Lower leg skin (tissue), 4 donors: ENCODE measurements around the gene GBE1. TPM values are rescaled to one million over a fixed set of nuclear protein-coding genes. Genes with fewer than 3 reads are reported as not detected.

ENCODE experiments used
- DNase-seq, 2 donors: peaks; one replicate each; pipeline ENCODE4 v3.0.0-alpha.2; 2019; ENCODE audit warnings: low spot score in 2 of 2
- H3K4me3 ChIP-seq: fragments of 200-600 bp; sonication (generic); 2 replicates; pipeline ENCODE4 v1.5.1; 2017; ENCODE audit warnings: mild to moderate bottlenecking, low read depth; ENCODE audit not compliant: poor library complexity, severe bottlenecking
- CTCF ChIP-seq, 3 donors: fragments of 450-650 bp; IDR thresholded peaks; one replicate each; pipeline ENCODE4 v1.5.1; 2016; ENCODE audit warnings: antibody characterized with exemption in 3 of 3, mild to moderate bottlenecking in 3 of 3, moderate library complexity in 2 of 3
- POLR2A ChIP-seq, 2 donors: fragments of 450-650 bp; IDR thresholded peaks; one replicate each; pipeline ENCODE4 v1.6.1; 2016 to 2017; ENCODE audit warnings: antibody characterized with exemption in 2 of 2, mild to moderate bottlenecking in 1 of 2, moderate library complexity in 1 of 2
- whole genome bisulfite sequencing, 2 donors: methylation state at CpG; one replicate each; pipeline ENCODE4 v1.1.5; 2018; 5-methylcytosine and 5-hydroxymethylcytosine counted together
- intact Hi-C: fragments of 100-400 bp; cut with DNase I; formaldehyde crosslinking; loops from one replicate; pipeline ENCODE4 v1.15.0; 2023; ENCODE audit warnings: low total_unique reads
- total RNA-seq, 4 donors: library from RNA; depleted of rRNA; stranded (reverse); fragments of >200 nt; gene quantifications; one replicate each; pipeline ENCODE4 v1.1.0, GENCODE V29; 2016

Gene GBE1
- total RNA-seq, 4 donors from 2014 or later = 13.5 to 21.7 (median 15.8) TPM

- no peak for DNase-seq
- no peak overlapping the region for H3K4me3 ChIP-seq
- no peak for TF ChIP-seq POLR2A (IDR thresholded peaks at IDR 0.05)
- no peak for TF ChIP-seq CTCF (IDR thresholded peaks at IDR 0.05)
- intact Hi-C loops = no loop called here
Observed at GRCh38 chr3:81674690-81675089, 86.8 kb downstream of the GBE1 start.

- H3K4me3 ChIP-seq = no peak overlapping the region
- intact Hi-C loops = no loop called here
- TF ChIP-seq POLR2A (IDR thresholded peaks at IDR 0.05) (no peak), CTCF (IDR thresholded peaks at IDR 0.05) (no peak)
- 88 to 94% methylated on average over 3 of the region's 3 CpGs for whole genome bisulfite sequencing, 2 donors
- DNase-seq = no peak
Observed at GRCh38 chr3:81668283-81668682, 93.2 kb downstream of the GBE1 start.

GRCh38 chr3:81666502-81667121, 94.8 kb downstream of the GBE1 start:
- intact Hi-C loops = no loop called here
- peak in 1 of 3 donors; percentile 18 for TF ChIP-seq CTCF (IDR thresholded peaks at IDR 0.05)
- no peak for TF ChIP-seq POLR2A (IDR thresholded peaks at IDR 0.05)
- no peak overlapping the region for H3K4me3 ChIP-seq
- DNase-seq = no peak

- DNase-seq = no peak
- H3K4me3 ChIP-seq = no peak overlapping the region
- intact Hi-C loops = no loop called here
- WGBS, 2 donors = 94 to 98% methylated on average over 10 of the region's 10 CpGs
- TF ChIP-seq CTCF (IDR thresholded peaks at IDR 0.05) (no peak), POLR2A (IDR thresholded peaks at IDR 0.05) (no peak)
Observed at GRCh38 chr3:81663114-81663513, 98.3 kb downstream of the GBE1 start.

GRCh38 chr3:81660036-81660435, 101.4 kb downstream of the GBE1 start:
- H3K4me3 ChIP-seq = no peak overlapping the region
- DNase-seq = no peak
- intact Hi-C loops = no loop called here
- no peak for TF ChIP-seq POLR2A (IDR thresholded peaks at IDR 0.05)
- TF ChIP-seq CTCF (IDR thresholded peaks at IDR 0.05) = no peak
- WGBS, 2 donors = 88 to 98% methylated on average over 1 of the region's 1 CpG

- TF ChIP-seq POLR2A (IDR thresholded peaks at IDR 0.05) (no peak), CTCF (IDR thresholded peaks at IDR 0.05) (no peak)
- no peak overlapping the region for H3K4me3 ChIP-seq
- intact Hi-C loops = no loop called here
- DNase-seq = no peak
- 77 to 81% methylated on average over 3 of the region's 3 CpGs for WGBS, 2 donors
Observed at GRCh38 chr3:81658322-81658997, 103.0 kb downstream of the GBE1 start.
